Measurements from ENCODE around the gene SKA3. TPM values are rescaled to one million over a fixed set of nuclear protein-coding genes. Genes with fewer than 3 reads are reported as not detected.
"Not testable (repeated sequence)": the region's sequence is repeated elsewhere in the genome, so short reads cannot be mapped to it uniquely, and the experiment has no call there.

SKA3 gene
- total RNA-seq, 2 experiments from 2014 or later = 39.5 to 41.5 TPM

- no peaks in the 10 kb centered on the region for H3K36me3 Mint-ChIP-seq (ENCODE audit: low read depth)
- peaks cover 4% of the 10 kb centered on the region for H3K27me3 Mint-ChIP-seq
- intact Hi-C loops (cut with micrococcal nuclease) = no loop called here
- DNase-seq (no peak), ATAC-seq (no peak)
- H3K9me3 Mint-ChIP-seq = peaks cover 10% of the 10 kb centered on the region
- ChIA-PET CTCF (no interaction called here), POLR2A (no interaction called here)
- no peak overlapping the region for H3K4me3 Mint-ChIP-seq
- H3K27ac Mint-ChIP-seq = no peak overlapping the region
- no peak for TF ChIP-seq CTCF (IDR thresholded peaks at IDR 0.05)
- no peaks in the 10 kb centered on the region for H3K4me1 Mint-ChIP-seq (ENCODE audit: low read depth)
Observed at GRCh38 chr13:21202767-21203531, 26.6 kb upstream of the SKA3 start.

- CTCF ChIA-PET; H3K4me3 Mint-ChIP-seq; H3K27me3 Mint-ChIP-seq; DNase-seq; H3K27ac Mint-ChIP-seq; H3K9me3 Mint-ChIP-seq; intact Hi-C loops (cut with micrococcal nuclease); H3K4me1 Mint-ChIP-seq (ENCODE audit: low read depth); ATAC-seq; POLR2A ChIA-PET; H3K36me3 Mint-ChIP-seq (ENCODE audit: low read depth): not testable (repeated sequence)
Observed at GRCh38 chr13:21201456-21202190, 25.3 kb upstream of the SKA3 start.

GRCh38 chr13:21198391-21198790 lies 22.0 kb upstream of the SKA3 start:
- H3K27me3 Mint-ChIP-seq; POLR2A ChIA-PET; intact Hi-C loops (cut with micrococcal nuclease); H3K36me3 Mint-ChIP-seq (ENCODE audit: low read depth); H3K4me1 Mint-ChIP-seq (ENCODE audit: low read depth); H3K9me3 Mint-ChIP-seq; H3K4me3 Mint-ChIP-seq; CTCF ChIA-PET; ATAC-seq; H3K27ac Mint-ChIP-seq; DNase-seq: not testable (repeated sequence)

GRCh38 chr13:21197606-21198225 lies 21.4 kb upstream of the SKA3 start:
- H3K36me3 Mint-ChIP-seq (ENCODE audit: low read depth); H3K4me3 Mint-ChIP-seq; H3K4me1 Mint-ChIP-seq (ENCODE audit: low read depth); POLR2A ChIA-PET; intact Hi-C loops (cut with micrococcal nuclease); H3K27ac Mint-ChIP-seq; DNase-seq; ATAC-seq; CTCF ChIA-PET; H3K9me3 Mint-ChIP-seq; H3K27me3 Mint-ChIP-seq: not testable (repeated sequence)

GRCh38 chr13:21194756-21195155 lies 18.4 kb upstream of the SKA3 start:
- intact Hi-C loops (cut with micrococcal nuclease); H3K27me3 Mint-ChIP-seq; DNase-seq; ATAC-seq; H3K4me1 Mint-ChIP-seq (ENCODE audit: low read depth); H3K27ac Mint-ChIP-seq; H3K4me3 Mint-ChIP-seq; CTCF ChIA-PET; H3K9me3 Mint-ChIP-seq; H3K36me3 Mint-ChIP-seq (ENCODE audit: low read depth); POLR2A ChIA-PET: not testable (repeated sequence)

- intact Hi-C loops (cut with micrococcal nuclease) = not testable (repeated sequence)
Observed at GRCh38 chr13:21186410-21186809, 10.1 kb upstream of the SKA3 start.

GRCh38 chr13:21181671-21182070 lies 5.3 kb upstream of the SKA3 start:
- peaks cover 18% of the 10 kb centered on the region for H3K36me3 Mint-ChIP-seq (ENCODE audit: low read depth)
- intact Hi-C loops (cut with micrococcal nuclease) = no loop called here
- no peaks in the 10 kb centered on the region for H3K9me3 Mint-ChIP-seq
- CTCF ChIA-PET = no interaction called here
- POLR2A ChIA-PET = interaction anchor here (0.9 kb wide), 1 partner anchor 219 kb away, joined by 3 read pairs; no protein-coding TSS in a partner anchor
- no peak for TF ChIP-seq CTCF (IDR thresholded peaks at IDR 0.05)
- no peak overlapping the region for H3K27ac Mint-ChIP-seq
- ATAC-seq (no peak), DNase-seq (no peak)
- peaks cover 10% of the 10 kb centered on the region for H3K4me1 Mint-ChIP-seq (ENCODE audit: low read depth)
- H3K4me3 Mint-ChIP-seq = no peak overlapping the region
- no peaks in the 10 kb centered on the region for H3K27me3 Mint-ChIP-seq

More at GRCh38 chr13:21186410-21186809, 10.1 kb upstream of the SKA3 start:
- H3K36me3 Mint-ChIP-seq (ENCODE audit: low read depth); CTCF ChIA-PET; H3K27me3 Mint-ChIP-seq; ATAC-seq; POLR2A ChIA-PET; H3K4me3 Mint-ChIP-seq; DNase-seq; H3K9me3 Mint-ChIP-seq; H3K27ac Mint-ChIP-seq; H3K4me1 Mint-ChIP-seq (ENCODE audit: low read depth): not testable (repeated sequence)
